HUES48 (cell line): ENCODE measurements around the gene ENDOG.
"Not testable (repeated sequence)": the region's sequence is repeated elsewhere in the genome, so short reads cannot be mapped to it uniquely, and the experiment has no call there.

Source experiments
- H3K27ac ChIP-seq: one replicate; pipeline ENCODE4 v1.7.0; 2013; ENCODE audit warnings: low read depth, low read length, inconsistent platforms
- H3K27me3 ChIP-seq: 2 replicates; pipeline ENCODE4 v1.6.1; 2013; ENCODE audit warnings: mild to moderate bottlenecking, low read length; ENCODE audit not compliant: control insufficient read depth, insufficient read depth
- H3K36me3 ChIP-seq: 2 replicates; pipeline ENCODE4 v1.6.1; 2013; ENCODE audit warnings: low read length; ENCODE audit not compliant: control insufficient read depth, insufficient read depth
- H3K4me1 ChIP-seq: 2 replicates; pipeline ENCODE4 v1.6.1; 2013; ENCODE audit warnings: mild to moderate bottlenecking, low read length; ENCODE audit not compliant: control insufficient read depth, insufficient read depth
- H3K4me3 ChIP-seq: 2 replicates; pipeline ENCODE4 v1.5.1; 2013; ENCODE audit warnings: mild to moderate bottlenecking, low read depth, low read length
- H3K9ac ChIP-seq: 2 replicates; pipeline ENCODE4 v1.6.1; 2013; ENCODE audit warnings: mild to moderate bottlenecking, low read depth, low read length, moderate library complexity
- H3K9me3 ChIP-seq: 2 replicates; pipeline ENCODE4 v1.6.1; 2013; ENCODE audit warnings: low read length; ENCODE audit not compliant: control insufficient read depth, insufficient read depth

The ENDOG gene

DNA sequence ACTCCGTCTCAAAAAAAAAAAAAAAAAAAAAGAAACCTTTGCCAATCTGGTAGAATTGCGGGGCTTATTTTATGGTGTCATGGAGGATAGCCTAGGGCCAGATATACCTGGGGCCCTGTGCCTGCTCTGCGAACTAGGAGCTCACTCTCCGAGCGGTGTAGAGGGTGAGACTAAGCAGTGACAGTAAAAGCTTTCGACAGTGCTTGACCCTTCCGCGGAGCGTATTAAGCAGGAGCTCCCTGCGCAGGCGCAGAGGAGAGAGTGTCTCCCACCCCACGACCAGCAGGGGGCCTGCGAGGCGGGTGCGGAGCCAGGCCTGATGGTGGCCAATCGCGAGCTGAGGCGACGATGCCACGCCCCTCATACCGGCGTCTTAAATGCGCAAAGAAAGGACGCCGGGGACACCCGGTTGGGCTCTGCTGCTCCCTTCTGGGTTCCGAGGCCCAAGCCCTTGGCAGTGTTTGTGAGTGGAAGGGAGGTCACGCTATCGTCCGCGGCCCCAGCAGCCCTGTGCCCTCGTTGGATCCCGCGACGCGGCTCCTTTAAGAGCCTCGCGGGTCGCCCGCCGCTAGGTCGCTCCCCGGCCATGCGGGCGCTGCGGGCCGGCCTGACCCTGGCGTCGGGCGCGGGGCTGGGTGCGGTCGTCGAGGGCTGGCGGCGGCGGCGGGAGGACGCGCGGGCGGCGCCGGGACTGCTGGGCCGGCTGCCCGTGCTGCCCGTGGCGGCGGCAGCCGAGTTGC, at the start of gene ENDOG:
Gene ENDOG, plus strand, starts transcription at position 402 of the 740 bp plus-strand sequence. Its CDS starts 185 bp downstream, at position 587.
- Histone ChIP-seq H3K9me3 (no peaks in the 10 kb centered on the region), H3K4me1 (no peaks in the 10 kb centered on the region), H3K9ac (peak within 1 kb of the TSS; percentile 81; the same call in 1 of the 2 replicates), H3K27ac (peak within 1 kb of the TSS; percentile 77), H3K4me3 (peak within 1 kb of the TSS; percentile 79), H3K27me3 (no peaks in the 10 kb centered on the region), H3K36me3 (peaks cover 20% of the 10 kb centered on the region)

DNA sequence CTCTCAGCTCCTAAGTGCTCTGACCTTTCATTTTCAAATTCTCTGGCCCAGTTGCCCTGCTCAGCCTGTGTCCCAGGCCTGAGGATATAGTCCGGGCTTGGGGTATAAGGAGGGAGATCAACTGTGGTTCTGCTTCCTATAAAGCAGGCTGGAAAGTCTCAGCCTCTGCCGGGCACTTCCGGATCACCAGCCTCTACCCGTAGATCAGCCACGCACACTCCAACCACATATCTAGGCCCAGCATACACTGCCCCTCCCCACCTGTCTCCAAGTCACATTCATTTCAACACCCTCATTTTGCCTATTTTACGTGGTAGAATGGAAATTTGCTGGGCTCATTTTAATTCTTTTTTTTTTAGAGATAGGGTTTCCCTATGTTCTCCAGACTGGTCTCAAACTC, 49.7 kb upstream of the ENDOG start:
- Histone ChIP-seq H3K9ac (no peak overlapping the region), H3K9me3 (no peaks in the 10 kb centered on the region), H3K4me3 (no peak overlapping the region), H3K36me3 (peaks cover 6% of the 10 kb centered on the region; the same call in 1 of the 2 replicates), H3K27ac (no peak overlapping the region), H3K4me1 (peaks cover 7% of the 10 kb centered on the region), H3K27me3 (no peaks in the 10 kb centered on the region)

GRCh38 chr9:128770286-128771030, 47.8 kb upstream of the ENDOG start:
- Histone ChIP-seq H3K4me3 (peak overlapping the region; percentile 85), H3K36me3 (peaks cover 6% of the 10 kb centered on the region; the same call in 1 of the 2 replicates), H3K27me3 (no peaks in the 10 kb centered on the region), H3K9ac (no peak overlapping the region), H3K4me1 (no peaks in the 10 kb centered on the region), H3K27ac (peak overlapping the region; percentile 94), H3K9me3 (no peaks in the 10 kb centered on the region)

DNA sequence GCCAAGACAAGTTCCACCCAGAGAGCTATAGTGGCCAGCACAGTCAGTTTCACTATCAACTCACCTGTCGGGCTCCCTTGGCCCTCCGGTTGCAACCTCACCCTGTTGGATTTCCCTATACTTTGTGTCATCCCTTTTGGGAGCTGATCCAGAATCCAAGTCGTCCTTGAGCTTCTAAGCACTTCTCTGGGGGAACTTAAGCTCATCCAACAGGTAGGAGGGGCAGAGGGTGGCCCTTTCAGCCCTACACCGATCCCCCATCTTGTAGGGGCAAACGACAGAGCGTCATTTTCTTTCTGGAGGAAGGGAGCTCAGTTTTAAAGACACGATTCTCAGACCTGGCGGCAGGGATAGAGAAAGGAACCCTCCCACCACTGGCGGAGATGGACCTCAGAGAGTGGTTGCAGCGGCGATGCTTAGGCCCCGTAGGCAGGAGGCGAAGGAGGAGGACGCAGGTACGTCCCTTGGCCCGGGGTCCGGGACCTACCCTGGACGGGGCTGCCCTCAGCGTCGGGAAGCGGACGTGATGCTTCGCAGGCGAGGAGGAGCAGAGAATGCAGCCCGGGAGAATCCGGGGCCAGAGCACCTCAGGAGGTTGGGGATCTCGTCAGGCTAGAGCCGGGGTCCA, 47.1 kb upstream of the ENDOG start:
- Histone ChIP-seq H3K27ac (peak overlapping the region; percentile 94), H3K36me3 (peaks cover 6% of the 10 kb centered on the region; the same call in 1 of the 2 replicates), H3K27me3 (no peaks in the 10 kb centered on the region), H3K9ac (peak overlapping the region; percentile 81), H3K4me3 (peak overlapping the region; percentile 85), H3K4me1 (no peaks in the 10 kb centered on the region), H3K9me3 (no peaks in the 10 kb centered on the region)

DNA sequence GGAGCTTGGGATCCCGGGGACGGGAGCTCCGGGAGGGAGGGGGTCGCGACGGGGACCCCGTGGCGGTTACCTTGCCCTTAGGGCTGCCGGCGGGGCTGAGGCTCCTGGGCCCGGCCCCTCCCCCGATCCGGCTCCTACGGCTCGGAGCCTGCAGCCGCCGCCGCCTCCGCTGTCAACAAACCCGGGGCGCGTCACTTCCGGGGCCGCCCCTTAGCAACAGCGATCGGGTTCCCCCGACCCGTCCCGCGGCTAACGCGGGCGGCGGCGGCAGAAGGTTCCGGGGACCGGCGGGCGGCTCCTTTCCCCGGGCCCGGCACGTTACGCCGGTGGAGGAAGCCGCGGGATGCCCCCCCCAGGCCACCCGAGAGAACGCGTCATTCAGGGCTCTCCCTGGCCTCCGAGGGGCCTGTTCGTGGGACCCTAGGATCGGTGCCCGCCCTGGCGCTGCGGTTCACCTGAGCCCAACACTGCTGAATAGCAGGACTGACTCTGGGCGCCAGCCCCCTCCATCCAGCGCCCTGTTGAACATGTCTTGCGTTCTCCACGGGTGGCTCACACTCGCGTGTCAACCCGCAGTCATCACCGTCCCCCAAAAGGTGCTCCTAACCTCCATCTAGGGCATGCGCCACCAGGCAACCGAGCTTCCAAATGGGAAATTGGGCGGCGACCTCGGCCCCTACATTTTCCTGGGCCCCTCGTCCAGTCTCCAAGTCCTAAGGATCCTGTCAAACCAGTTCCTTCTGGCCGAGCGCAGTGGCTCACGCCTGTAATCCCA, 46.4 kb upstream of the ENDOG start, which contains the start of gene ZER1:
Gene ZER1, minus strand, starts transcription at position 183 of the 775 bp plus-strand sequence. CDS start 16,362 bp downstream, outside the sequence.
- H3K9ac ChIP-seq, result peak within 1 kb of the TSS; percentile 81
- H3K27me3 ChIP-seq, result no peaks in the 10 kb centered on the region
- H3K4me1 ChIP-seq, result no peaks in the 10 kb centered on the region
- H3K9me3 ChIP-seq, result no peaks in the 10 kb centered on the region
- peak within 1 kb of the TSS; percentile 94 for H3K27ac ChIP-seq
- H3K36me3 ChIP-seq, result peaks cover 6% of the 10 kb centered on the region; the same call in 1 of the 2 replicates
- peak within 1 kb of the TSS; percentile 85 for H3K4me3 ChIP-seq

DNA sequence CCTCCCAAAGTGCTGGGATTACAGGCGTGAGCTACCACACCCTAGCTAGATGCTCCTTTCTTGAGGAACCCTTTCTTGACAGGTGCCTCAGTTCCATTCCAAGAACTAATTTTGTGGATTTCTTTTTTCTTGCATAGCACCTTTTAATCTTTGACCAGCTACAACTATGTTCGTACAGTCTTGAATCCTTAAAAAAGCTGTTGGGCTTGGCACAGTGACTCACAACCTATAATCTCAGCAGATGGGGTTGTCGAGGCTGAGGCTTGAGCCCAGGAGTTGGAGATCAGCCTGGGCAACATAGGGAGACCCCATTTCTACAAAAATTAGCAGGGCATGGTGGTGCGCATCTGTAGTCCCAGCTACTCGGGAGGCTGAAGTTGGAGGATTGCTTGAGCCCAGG, 45.3 kb upstream of the ENDOG start:
- no peaks in the 10 kb centered on the region for H3K9me3 ChIP-seq
- H3K27me3 ChIP-seq, result no peaks in the 10 kb centered on the region
- no peak overlapping the region for H3K9ac ChIP-seq
- H3K4me3 ChIP-seq, result no peak overlapping the region
- H3K27ac ChIP-seq, result no peak overlapping the region
- no peaks in the 10 kb centered on the region for H3K4me1 ChIP-seq
- no peaks in the 10 kb centered on the region for H3K36me3 ChIP-seq

DNA sequence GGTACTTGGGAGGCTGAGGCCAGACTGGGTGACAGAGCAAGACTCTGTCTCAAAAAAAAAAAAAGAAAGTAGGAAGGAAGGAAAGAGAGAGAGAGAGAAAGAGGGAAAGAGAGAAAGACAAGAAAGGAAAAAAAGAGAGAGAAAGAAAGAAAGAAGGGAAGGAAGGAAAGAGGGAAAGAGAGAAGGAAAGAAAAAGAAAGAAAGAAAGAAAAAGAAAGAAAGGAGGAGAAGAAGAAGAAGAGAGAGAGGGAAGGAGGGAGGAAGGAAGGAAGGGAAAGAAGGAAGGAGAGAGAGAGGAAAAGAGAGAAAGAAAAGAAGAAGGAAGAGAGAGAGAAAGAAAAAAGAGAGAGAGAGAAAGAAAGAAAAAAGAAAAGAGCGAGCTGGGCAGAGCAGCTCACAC, 43.5 kb upstream of the ENDOG start:
- Histone ChIP-seq H3K27ac (no peak overlapping the region), H3K4me3 (no peak overlapping the region), H3K9ac (no peak overlapping the region), H3K36me3 (no peaks in the 10 kb centered on the region), H3K4me1 (no peaks in the 10 kb centered on the region), H3K27me3 (no peaks in the 10 kb centered on the region), H3K9me3 (no peaks in the 10 kb centered on the region)

DNA sequence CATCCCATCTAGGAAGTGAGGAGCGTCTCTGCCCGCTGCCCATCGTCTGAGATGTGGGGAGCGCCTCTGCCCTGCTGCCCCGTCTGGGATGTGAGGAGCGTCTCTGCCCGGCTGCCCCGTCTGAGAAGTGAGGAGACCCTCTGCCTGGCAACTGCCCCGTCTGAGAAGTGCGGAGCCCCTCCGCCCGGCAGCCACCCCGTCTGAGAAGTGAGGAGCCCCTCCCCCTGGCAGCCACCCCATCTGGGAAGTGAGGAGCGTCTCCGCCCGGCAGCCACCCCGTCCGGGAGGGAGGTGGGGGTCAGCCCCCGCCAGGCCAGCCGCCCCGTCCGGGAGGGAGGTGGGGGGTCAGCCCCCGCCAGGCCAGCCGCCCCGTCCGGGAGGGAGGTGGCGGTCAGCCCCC, 38.2 kb upstream of the ENDOG start:
- not testable (repeated sequence) for H3K36me3 ChIP-seq, H3K4me3 ChIP-seq, H3K9me3 ChIP-seq, H3K27ac ChIP-seq, H3K27me3 ChIP-seq, H3K9ac ChIP-seq, H3K4me1 ChIP-seq

- Histone ChIP-seq H3K36me3 (no peaks in the 10 kb centered on the region), H3K27me3 (no peaks in the 10 kb centered on the region), H3K4me1 (no peaks in the 10 kb centered on the region), H3K4me3 (no peak overlapping the region), H3K9ac (no peak overlapping the region), H3K9me3 (no peaks in the 10 kb centered on the region), H3K27ac (no peak overlapping the region)
Observed at GRCh38 chr9:128781187-128782070, 36.9 kb upstream of the ENDOG start.

GRCh38 chr9:128782669-128783068, 35.6 kb upstream of the ENDOG start:
- Histone ChIP-seq H3K27ac (no peak overlapping the region), H3K4me1 (no peaks in the 10 kb centered on the region; the same call in 1 of the 2 replicates), H3K36me3 (no peaks in the 10 kb centered on the region), H3K9me3 (no peaks in the 10 kb centered on the region), H3K27me3 (no peaks in the 10 kb centered on the region), H3K9ac (no peak overlapping the region), H3K4me3 (no peak overlapping the region)
